ENCODE measurements around the gene CCDC116. TPM values are rescaled to one million over a fixed set of nuclear protein-coding genes. Genes with fewer than 3 reads are reported as not detected.
"Not testable (repeated sequence)": the region's sequence is repeated elsewhere in the genome, so short reads cannot be mapped to it uniquely, and the experiment has no call there.

The CCDC116 gene
- polyA plus RNA-seq, 4 donors = 0.18 to 0.91 (median 0.42) TPM

DNA sequence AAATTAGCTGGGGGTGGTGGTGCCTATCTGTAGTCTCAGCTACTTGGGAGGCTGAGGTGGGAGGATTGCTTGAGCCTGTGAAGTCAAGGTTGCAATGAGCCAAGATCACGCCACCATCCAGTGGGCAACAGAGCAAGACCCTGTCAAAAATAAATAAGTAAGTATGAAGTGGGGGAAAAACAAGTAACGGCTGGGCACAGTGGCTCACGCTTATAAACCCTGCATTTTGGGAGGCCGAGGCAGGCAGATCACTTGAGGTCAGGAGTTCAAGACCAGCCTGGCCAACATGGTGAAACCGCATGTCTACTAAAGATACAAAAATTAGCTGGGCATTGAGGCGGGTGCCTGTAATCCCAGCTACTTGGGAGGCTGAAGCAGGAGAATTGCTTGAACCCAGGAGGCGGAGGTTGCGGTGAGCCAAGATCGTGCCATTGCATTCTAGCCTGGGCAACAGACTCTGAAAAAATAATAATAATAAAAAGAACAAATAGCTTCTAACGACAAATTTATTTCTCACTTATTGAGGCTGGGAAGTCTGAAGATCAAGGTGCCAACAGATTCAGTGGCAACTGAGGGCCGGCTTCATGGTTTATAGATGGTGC, 22.9 kb upstream of the CCDC116 start:
- DNase-seq (ENCODE audit: low read depth in 4 of 4, low spot score in 3 of 4) = not testable (repeated sequence)

- DNase-seq (ENCODE audit: low read depth in 4 of 4, low spot score in 3 of 4) = no peak
Measured at GRCh38 chr22:21611210-21611977, 21.2 kb upstream of the CCDC116 start.

DNA sequence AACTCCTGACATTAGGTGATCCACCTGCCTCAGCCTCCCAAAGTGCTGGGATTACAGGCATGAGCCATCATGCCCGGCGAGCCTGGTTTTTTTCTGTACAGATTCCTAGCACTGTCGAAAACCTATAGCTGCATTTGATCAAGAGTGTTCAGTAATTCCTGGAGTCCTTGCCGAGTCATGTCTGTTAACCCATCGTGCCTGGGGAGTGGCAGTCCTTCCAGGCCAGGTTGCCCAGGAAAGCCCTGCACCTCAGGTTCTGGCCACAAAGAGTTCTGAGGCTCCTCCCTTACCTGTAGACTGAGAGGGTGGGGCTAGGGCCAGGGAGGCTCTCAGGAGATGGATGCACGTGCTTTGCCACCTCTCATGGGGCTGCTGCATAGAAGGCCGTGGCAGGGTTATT, 19.7 kb upstream of the CCDC116 start:
- no peak for DNase-seq (ENCODE audit: low read depth in 4 of 4, low spot score in 3 of 4)

DNA sequence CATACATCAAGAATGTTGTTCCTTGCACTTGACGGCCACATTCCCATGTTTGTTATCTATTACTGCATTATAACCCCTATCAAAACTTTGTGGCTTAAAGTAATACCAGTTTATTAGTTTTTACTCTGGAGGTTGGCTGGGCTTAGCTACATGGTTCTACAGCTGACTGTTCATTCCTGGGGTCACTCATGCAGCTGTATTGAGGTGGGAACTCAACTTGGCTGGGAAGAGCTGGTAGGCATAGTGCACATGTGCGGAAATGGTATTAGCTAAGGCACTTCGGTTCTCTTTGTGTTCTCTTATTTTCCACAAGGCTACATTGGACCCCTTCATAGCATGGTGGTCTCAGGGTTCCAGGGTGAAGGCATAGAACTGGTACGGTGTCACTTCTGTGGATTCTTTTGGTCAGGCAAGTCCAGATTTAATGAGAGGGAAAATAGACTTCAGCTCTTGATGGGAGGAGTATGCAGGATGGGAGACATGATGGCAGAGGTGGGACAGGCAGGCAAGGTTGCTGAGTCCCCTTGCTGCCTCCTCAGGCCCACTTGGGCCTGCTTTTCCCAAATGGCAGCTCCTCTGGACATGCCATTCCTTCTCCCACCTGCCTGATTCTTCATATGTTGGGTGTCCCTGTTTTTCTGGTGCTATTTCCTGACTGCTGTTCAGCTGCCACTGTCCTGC, 18.9 kb upstream of the CCDC116 start:
- no peak for DNase-seq (ENCODE audit: low read depth in 4 of 4, low spot score in 3 of 4)

- no peak for DNase-seq (ENCODE audit: low read depth in 4 of 4, low spot score in 3 of 4)
Measured at GRCh38 chr22:21615731-21616130, 16.8 kb upstream of the CCDC116 start.

- not testable (repeated sequence) for DNase-seq (ENCODE audit: low read depth in 4 of 4, low spot score in 3 of 4)
Measured at GRCh38 chr22:21617337-21617736, 15.2 kb upstream of the CCDC116 start.

DNA sequence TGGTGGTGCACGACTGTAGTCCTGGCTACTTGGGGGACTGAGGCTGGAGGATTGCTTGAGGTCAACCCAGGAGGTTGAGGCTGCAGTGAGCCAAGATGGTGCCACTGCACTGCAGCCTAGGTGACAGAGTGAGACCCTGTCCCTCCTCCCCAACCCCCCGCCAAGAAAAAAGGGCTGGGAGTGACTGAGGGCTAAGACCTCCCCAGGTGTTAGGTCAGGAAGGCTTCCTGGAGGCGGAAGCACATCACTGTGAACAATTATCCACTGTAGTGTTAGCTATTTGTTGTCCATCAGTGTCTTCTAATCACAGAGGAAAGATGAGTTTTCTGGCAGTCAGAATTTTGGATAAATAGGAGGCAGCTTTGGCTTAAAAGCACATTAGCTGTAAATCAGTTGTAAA, 11.5 kb upstream of the CCDC116 start:
- DNase-seq (ENCODE audit: low read depth in 4 of 4, low spot score in 3 of 4) = no peak

GRCh38 chr22:21622011-21622918, 10.3 kb upstream of the CCDC116 start:
- no peak for DNase-seq (ENCODE audit: low read depth in 4 of 4, low spot score in 3 of 4)

DNA sequence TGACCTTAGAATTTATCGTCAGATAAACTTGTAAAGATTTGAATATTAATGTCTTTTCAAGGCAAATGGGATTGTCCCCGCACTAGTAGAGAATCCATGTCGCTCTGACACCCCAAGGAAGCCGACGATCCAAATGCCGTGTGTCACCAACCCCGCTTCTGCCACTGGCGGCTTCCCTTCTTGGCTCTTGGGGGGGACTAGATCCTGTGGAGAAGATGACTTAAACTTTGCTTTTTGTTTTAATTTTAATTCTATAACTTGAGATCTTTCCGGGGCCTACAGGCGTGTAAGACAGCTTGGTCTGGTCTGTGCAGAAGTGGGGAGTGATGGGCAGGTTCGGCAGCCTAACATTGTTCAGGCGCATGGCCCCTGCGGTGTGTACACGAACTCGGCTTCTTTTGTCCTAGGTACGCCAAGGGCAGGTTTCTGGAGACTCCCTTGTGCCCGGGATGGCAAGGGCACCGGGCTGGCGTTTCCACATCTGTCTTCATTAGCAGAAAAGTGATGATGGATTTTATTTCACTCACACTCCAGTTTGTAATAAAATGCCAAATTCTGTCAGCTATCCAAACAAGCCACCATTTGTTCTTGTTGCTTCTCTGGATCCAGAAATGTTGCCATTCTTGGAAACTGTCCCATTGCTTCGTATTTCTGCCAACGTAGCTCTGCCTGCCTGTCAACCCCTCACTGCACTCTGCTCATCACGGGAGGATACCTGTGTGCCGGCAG, 9.5 kb upstream of the CCDC116 start:
- DNase-seq (ENCODE audit: low read depth in 4 of 4, low spot score in 3 of 4) = no peak

DNA sequence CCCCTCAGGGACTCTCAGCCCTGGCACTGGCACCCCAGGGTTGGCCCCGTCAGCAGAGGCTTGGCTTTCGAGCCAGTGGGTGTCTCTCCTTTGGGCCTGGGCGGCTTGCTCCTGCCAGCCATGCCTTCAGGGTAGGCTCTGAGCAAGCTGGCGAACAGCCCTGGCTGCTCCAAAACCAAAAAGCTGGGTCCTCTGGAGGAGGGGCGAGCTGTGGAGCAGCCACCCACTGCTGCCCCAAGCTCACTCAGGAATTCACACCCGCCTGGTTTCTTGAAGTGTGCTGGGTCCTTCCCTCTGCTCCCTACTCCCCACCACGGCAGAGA, 9.0 kb upstream of the CCDC116 start:
- DNase-seq (ENCODE audit: low read depth in 4 of 4, low spot score in 3 of 4) = no peak

DNA sequence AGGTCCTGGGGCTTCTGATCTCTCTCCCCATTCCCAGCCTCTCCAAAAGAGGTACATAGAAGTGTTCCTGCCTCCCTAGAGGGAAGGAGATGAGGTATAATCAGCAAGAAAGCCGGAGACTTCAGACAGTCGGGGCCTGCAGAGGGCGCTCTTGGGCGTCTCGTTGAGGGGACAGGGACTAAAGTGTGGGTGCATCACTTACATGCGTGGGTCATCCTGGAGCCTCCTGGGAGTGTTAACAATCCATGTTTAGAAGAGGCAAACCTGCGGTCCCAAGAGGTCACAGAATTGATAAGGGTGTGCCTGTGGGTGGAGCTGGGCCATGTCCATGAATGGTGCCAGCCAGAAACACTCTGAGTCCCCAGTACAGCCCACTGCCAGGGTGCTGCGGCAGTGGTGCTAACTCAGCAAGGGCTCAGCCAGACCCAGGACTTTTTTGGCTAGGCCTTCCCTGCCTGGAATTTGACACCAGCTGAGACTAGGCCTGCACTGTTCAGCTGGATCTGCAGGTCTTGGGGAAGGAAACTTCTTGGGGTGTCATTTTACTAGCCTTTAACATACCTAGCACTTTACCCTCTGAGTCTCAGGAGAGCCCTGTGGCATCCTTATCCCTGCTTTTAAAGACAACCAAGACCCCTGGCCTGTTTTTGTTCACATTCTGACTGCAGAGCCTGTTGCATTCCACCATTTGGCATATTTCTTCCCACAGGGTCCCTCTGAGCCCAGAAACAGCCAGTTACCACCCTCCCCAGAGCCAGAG, 8.3 kb upstream of the CCDC116 start:
- DNase-seq (ENCODE audit: low read depth in 4 of 4, low spot score in 3 of 4) = no peak

- no peak for DNase-seq (ENCODE audit: low read depth in 4 of 4, low spot score in 3 of 4)
Measured at GRCh38 chr22:21624880-21625791, 7.4 kb upstream of the CCDC116 start.

DNA sequence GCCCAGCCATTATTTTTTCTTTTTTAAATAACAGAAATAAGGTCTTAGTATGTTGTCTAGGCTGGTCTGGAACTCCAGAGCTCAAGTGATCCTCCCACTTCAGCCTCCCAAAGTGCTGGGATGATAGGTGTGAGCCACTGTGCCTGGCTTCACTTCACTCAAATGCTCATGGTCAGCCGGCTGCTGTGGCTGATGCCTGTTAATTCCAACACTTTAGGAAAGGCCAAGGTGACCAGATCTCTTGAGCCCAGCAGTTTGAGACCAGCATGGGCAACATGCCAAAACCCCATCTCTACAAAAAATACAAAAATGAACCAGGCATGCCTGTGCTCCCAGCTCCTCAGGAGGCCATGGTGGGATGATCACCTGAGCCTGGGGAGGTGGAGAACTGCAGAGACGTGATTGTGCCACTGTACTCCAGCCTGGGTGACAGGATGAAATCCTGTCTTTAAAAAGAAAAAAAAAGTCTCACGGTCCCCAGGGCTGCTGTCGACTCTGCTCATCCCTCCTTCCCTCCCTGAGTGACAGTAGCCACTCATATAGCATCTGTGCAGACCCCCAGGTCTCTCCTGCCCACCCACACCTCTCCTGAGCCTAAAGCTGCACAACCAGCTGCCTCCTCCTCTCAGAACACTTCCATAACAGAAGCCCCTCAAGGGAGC, 6.4 kb upstream of the CCDC116 start:
- DNase-seq (ENCODE audit: low read depth in 4 of 4, low spot score in 3 of 4) = no peak

DNA sequence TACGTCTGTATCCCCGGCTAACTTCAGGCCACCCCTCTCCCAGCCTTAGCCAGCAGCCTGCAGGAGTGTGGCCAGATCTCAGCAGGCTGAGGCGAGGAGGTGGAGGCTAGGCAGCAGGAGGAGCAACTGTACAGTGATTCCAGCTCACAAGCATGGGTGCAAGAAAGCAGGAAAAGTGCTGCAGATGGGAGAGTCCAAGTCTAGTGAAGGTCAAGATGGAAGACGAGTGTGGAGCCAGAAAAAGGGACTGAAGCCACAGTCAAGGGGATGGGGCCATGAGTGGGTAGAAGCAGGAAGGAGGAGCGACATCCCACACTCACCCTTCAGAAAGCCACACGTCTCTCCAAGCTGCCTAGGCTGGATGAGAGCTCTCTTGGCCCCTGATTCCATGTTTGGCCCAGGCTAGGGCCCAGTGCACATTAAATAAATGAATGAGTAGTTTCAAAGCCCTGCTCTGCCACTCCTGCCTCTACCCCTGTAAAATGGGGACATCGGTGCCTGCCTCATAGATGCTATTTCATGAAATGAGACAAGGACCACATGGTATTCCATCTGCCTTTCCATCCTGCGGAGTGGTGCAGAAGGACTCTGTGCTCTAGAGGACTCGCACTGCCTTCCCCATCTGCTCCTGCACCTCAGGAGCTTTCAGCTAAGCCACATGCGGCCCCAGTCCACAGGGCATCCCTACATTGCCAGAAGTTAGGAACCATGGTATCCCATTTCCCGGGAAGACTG, 5.7 kb upstream of the CCDC116 start:
- no peak for DNase-seq (ENCODE audit: low read depth in 4 of 4, low spot score in 3 of 4)

GRCh38 chr22:21628386-21629254, 3.9 kb upstream of the CCDC116 start:
- DNase-seq (ENCODE audit: low read depth in 4 of 4, low spot score in 3 of 4) = no peak
